H9 (cell line): ENCODE data around the gene ADAMTSL4. TPM values are rescaled to one million over a fixed set of nuclear protein-coding genes. Genes with fewer than 3 reads are reported as not detected.

Source experiments
- DNase-seq: peaks from one replicate; pipeline ENCODE4 v3.0.0-alpha.2; 2017
- H2AFZ ChIP-seq: one replicate; pipeline ENCODE4 v1.6.1; 2013; ENCODE audit warnings: mild to moderate bottlenecking, low read length, control low read depth, moderate library complexity
- H2AK5ac ChIP-seq: 2 replicates; pipeline ENCODE4 v1.6.1; 2013; ENCODE audit warnings: low read length, control low read depth, mixed read lengths; ENCODE audit not compliant: insufficient read length
- H2BK120ac ChIP-seq: one replicate; pipeline ENCODE4 v1.6.1; 2013; ENCODE audit warnings: low read depth, mild to moderate bottlenecking, low read length, control low read depth, inconsistent platforms; ENCODE audit not compliant: poor library complexity, severe bottlenecking
- H2BK12ac ChIP-seq: 2 replicates; pipeline ENCODE4 v1.6.1; 2013; ENCODE audit warnings: low read length, control low read depth, mixed read lengths, low read depth; ENCODE audit not compliant: insufficient read length
- H2BK15ac ChIP-seq: 2 replicates; pipeline ENCODE4 v1.6.1; 2013; ENCODE audit warnings: low read depth, low read length, control low read depth
- H2BK20ac ChIP-seq: one replicate; pipeline ENCODE4 v1.6.1; 2013; ENCODE audit warnings: low read depth, mild to moderate bottlenecking, low read length, control low read depth, inconsistent platforms; ENCODE audit not compliant: poor library complexity, severe bottlenecking
- H2BK5ac ChIP-seq: 2 replicates; pipeline ENCODE4 v1.6.1; 2013; ENCODE audit warnings: low read length, control low read depth, mixed read lengths; ENCODE audit not compliant: insufficient read length
- H3K14ac ChIP-seq: 2 replicates; pipeline ENCODE4 v1.6.1; 2013; ENCODE audit warnings: low read length, control low read depth; ENCODE audit not compliant: insufficient read depth
- H3K18ac ChIP-seq: 2 replicates; pipeline ENCODE4 v1.6.1; 2013; ENCODE audit warnings: low read depth, mild to moderate bottlenecking, mixed read lengths, low read length, control low read depth; ENCODE audit not compliant: insufficient read length
- H3K23ac ChIP-seq: 2 replicates; pipeline ENCODE4 v1.6.1; 2013; ENCODE audit warnings: low read length, control low read depth, mixed read lengths, low read depth; ENCODE audit not compliant: insufficient read length
- H3K23me2 ChIP-seq: 2 replicates; pipeline ENCODE4 v1.6.1; 2013; ENCODE audit warnings: low read depth, mild to moderate bottlenecking, mixed read lengths, low read length, control low read depth; ENCODE audit not compliant: insufficient read length, poor library complexity, severe bottlenecking
- H3K27ac ChIP-seq: 2 replicates; pipeline ENCODE4 v1.5.1; 2013; ENCODE audit warnings: low read length, control low read depth, mixed read lengths, low read depth; ENCODE audit not compliant: insufficient read length
- H3K27me3 ChIP-seq: 2 replicates; pipeline ENCODE4 v1.6.1; 2013; ENCODE audit warnings: low read length, control low read depth, inconsistent platforms; ENCODE audit not compliant: insufficient read depth
- H3K4ac ChIP-seq: 2 replicates; pipeline ENCODE4 v1.6.1; 2013; ENCODE audit warnings: low read depth, mild to moderate bottlenecking, control low read depth, inconsistent platforms, low read length, moderate library complexity
- H3K4me1 ChIP-seq: 2 replicates; pipeline ENCODE4 v1.6.1; 2013; ENCODE audit warnings: low read length, control low read depth, inconsistent platforms; ENCODE audit not compliant: insufficient read depth
- H3K4me2 ChIP-seq: 2 replicates; pipeline ENCODE4 v1.6.1; 2013; ENCODE audit warnings: low read length, control low read depth, mixed read lengths; ENCODE audit not compliant: insufficient read length, insufficient read depth
- H3K56ac ChIP-seq: 2 replicates; pipeline ENCODE4 v1.6.1; 2013; ENCODE audit warnings: low read depth, mild to moderate bottlenecking, mixed read lengths, low read length, control low read depth; ENCODE audit not compliant: insufficient read length
- H3K79me1 ChIP-seq: 2 replicates; pipeline ENCODE4 v1.6.1; 2013; ENCODE audit warnings: low read depth, mild to moderate bottlenecking, moderate library complexity, low read length, control low read depth, inconsistent platforms; ENCODE audit not compliant: insufficient read depth, poor library complexity, severe bottlenecking
- H3K79me2 ChIP-seq: 2 replicates; pipeline ENCODE4 v1.6.1; 2013; ENCODE audit warnings: low read length, control low read depth, inconsistent platforms; ENCODE audit not compliant: insufficient read depth
- H3K9ac ChIP-seq: 2 replicates; pipeline ENCODE4 v1.6.1; 2013; ENCODE audit warnings: low read length, control low read depth, mixed read lengths; ENCODE audit not compliant: insufficient read length; ENCODE audit errors: extremely low read depth
- H3K9me3 ChIP-seq: one replicate; pipeline ENCODE4 v1.6.1; 2013; ENCODE audit warnings: low read depth, low read length, inconsistent platforms; ENCODE audit not compliant: control insufficient read depth
- H3T11ph ChIP-seq: one replicate; pipeline ENCODE4 v1.6.1; 2013; ENCODE audit warnings: mild to moderate bottlenecking, low read length, control low read depth, inconsistent platforms
- H4K20me1 ChIP-seq: one replicate; pipeline ENCODE4 v1.6.1; 2013; ENCODE audit not compliant: control insufficient read depth, insufficient read length, insufficient read depth
- H4K5ac ChIP-seq: 2 replicates; pipeline ENCODE4 v1.6.1; 2013; ENCODE audit warnings: low read depth, mild to moderate bottlenecking, mixed read lengths, low read length, control low read depth; ENCODE audit not compliant: insufficient read length
- H4K8ac ChIP-seq: replicated peaks from 2 replicates; pipeline ENCODE4 v1.6.1; 2013; ENCODE audit warnings: low read length, control low read depth, mixed read lengths, low read depth; ENCODE audit not compliant: insufficient read length
- H4K91ac ChIP-seq: 2 replicates; pipeline ENCODE4 v1.6.1; 2013; ENCODE audit warnings: low read depth, mild to moderate bottlenecking, moderate library complexity, mixed read lengths, low read length, control low read depth; ENCODE audit not compliant: insufficient read length
- H3K27ac Mint-ChIP-seq, 3 experiments: 2 replicates in 2 of 3; 3 replicates in 1 of 3; pipeline ENCODE4 v1.8.0; 2020 to 2021; ENCODE audit warnings: mixed read lengths in 3 of 3, mild to moderate bottlenecking in 1 of 3, moderate library complexity in 1 of 3
- H3K27me3 Mint-ChIP-seq: 2 replicates; pipeline ENCODE4 v1.8.0; 2021; ENCODE audit warnings: low read depth, mild to moderate bottlenecking, moderate library complexity, mixed read lengths
- H3K36me3 Mint-ChIP-seq, 3 experiments: 2 replicates in 2 of 3; 3 replicates in 1 of 3; pipeline ENCODE4 v1.8.0; 2020 to 2021; ENCODE audit warnings: low read depth in 3 of 3, mixed read lengths in 3 of 3; ENCODE audit not compliant: insufficient read depth in 1 of 3
- H3K4me1 Mint-ChIP-seq, 2 experiments: 2 replicates each; pipeline ENCODE4 v1.8.0; 2020; ENCODE audit warnings: mixed read lengths in 2 of 2
- H3K4me3 Mint-ChIP-seq, 2 experiments: 2 replicates in 1 of 2; 3 replicates in 1 of 2; pipeline ENCODE4 v1.8.0; 2020 to 2021; ENCODE audit warnings: mild to moderate bottlenecking in 2 of 2, mixed read lengths in 2 of 2, moderate library complexity in 1 of 2
- H3K9me3 Mint-ChIP-seq, 2 experiments: 2 replicates in 1 of 2; 3 replicates in 1 of 2; pipeline ENCODE4 v1.8.0; 2020; ENCODE audit warnings: mild to moderate bottlenecking in 2 of 2, mixed read lengths in 2 of 2, moderate library complexity in 1 of 2
- CTCF ChIP-seq: fragments of 200-600 bp; sonication (generic); conservative IDR thresholded peaks from 3 replicates; pipeline ENCODE4 v1.8.0; 2021; ENCODE audit warnings: antibody characterized with exemption, mild to moderate bottlenecking
- WGBS: extraction: QIAGEN DNeasy Blood & Tissue Kit; methylation state at CpG from one replicate; pipeline ENCODE4 v1.1.7; 2013; ENCODE audit warnings: missing lambda C conversion rate, low lambda C conversion rate, mixed read lengths; ENCODE audit not compliant: insufficient read length; ENCODE audit errors: extremely low coverage; 5-methylcytosine and 5-hydroxymethylcytosine counted together
- total RNA-seq: library from RNA; stranded (reverse); gene quantifications from 2 replicates; pipeline ENCODE4 v1.2.1, GENCODE V29; 2021

Gene ADAMTSL4
- total RNA-seq, 1 experiment from 2014 or later = 6.1 TPM

- no CpG with 5 or more reads among the region's 3 CpGs for WGBS
Measured at GRCh38 chr1:150525348-150525747, 23.9 kb upstream of the ADAMTSL4 start.

More at GRCh38 chr1:150525348-150525747, 23.9 kb upstream of the ADAMTSL4 start:
- H3K4me2 ChIP-seq = no peak overlapping the region
- H2BK20ac ChIP-seq = no peak overlapping the region
- Mint-ChIP-seq H3K27ac (no peak overlapping the region), H3K27me3 (no peaks in the 10 kb centered on the region), H3K36me3 (no peaks in the 10 kb centered on the region), H3K4me3 (no peak overlapping the region), H3K4me1 (no peaks in the 10 kb centered on the region), H3K9me3 (no peaks in the 10 kb centered on the region)
- H3K27me3 ChIP-seq = no peaks in the 10 kb centered on the region
- no peak overlapping the region for H2BK12ac ChIP-seq
- H2AFZ ChIP-seq = no peak overlapping the region
- H3K56ac ChIP-seq = no peak overlapping the region
- H2BK15ac ChIP-seq = no peak overlapping the region
- no peaks in the 10 kb centered on the region for H4K20me1 ChIP-seq
- no peak overlapping the region for H4K5ac ChIP-seq
- H4K8ac ChIP-seq = no peak overlapping the region
- H4K91ac ChIP-seq = no peak overlapping the region
- no peak overlapping the region for H2AK5ac ChIP-seq
- DNase-seq = no peak
- H3K27ac ChIP-seq = no peak overlapping the region
- no peaks in the 10 kb centered on the region for H3K9me3 ChIP-seq
- H3T11ph ChIP-seq = no peak overlapping the region
- H2BK5ac ChIP-seq = no peak overlapping the region
- H3K23ac ChIP-seq = no peak overlapping the region
- H3K23me2 ChIP-seq = no peaks in the 10 kb centered on the region
- no peak overlapping the region for H3K4ac ChIP-seq
- no peak for TF ChIP-seq CTCF
- H3K4me1 ChIP-seq = no peaks in the 10 kb centered on the region
- H3K79me2 ChIP-seq = no peaks in the 10 kb centered on the region
- H3K79me1 ChIP-seq = no peaks in the 10 kb centered on the region
- H2BK120ac ChIP-seq = no peak overlapping the region
- H3K18ac ChIP-seq = no peak overlapping the region
- no peak overlapping the region for H3K14ac ChIP-seq
- no peak overlapping the region for H3K9ac ChIP-seq
